Spleen (tissue), 7 donors: ENCODE measurements around the gene MICAL3.

Source experiments
- POLR2AphosphoS5 ChIP-seq, 3 donors: sonication (generic); formaldehyde crosslinking; IDR thresholded peaks; one replicate each; pipeline ENCODE4 v1.5.1; 2017; ENCODE audit warnings: antibody characterized with exemption in 3 of 3
- TF ChIP-seq, protein P1 (sequence below), 11 experiments: fragments of 200-600 bp in 7 of 11; fragments of 450-650 bp in 4 of 11; sonication (generic) in 4 of 11; IDR thresholded peaks in 8 of 11; conservative IDR thresholded peaks in 3 of 11; 1 replicate in 7 of 11; 2 replicates in 4 of 11; pipeline versions ENCODE4 v1.4.0 to v1.8.0; 2016 to 2021; ENCODE audit warnings: antibody characterized with exemption in 11 of 11, inconsistent platforms in 4 of 11, mild to moderate bottlenecking in 1 of 11
- donor health status: DM: no; HTN: no; CAD: no; lungs with moderate emphysema.
- donor health status: DM: no; HTN: no; CAD: no.
- donor health status: DM: no; HTN: no; CAD: no.

DNA sequence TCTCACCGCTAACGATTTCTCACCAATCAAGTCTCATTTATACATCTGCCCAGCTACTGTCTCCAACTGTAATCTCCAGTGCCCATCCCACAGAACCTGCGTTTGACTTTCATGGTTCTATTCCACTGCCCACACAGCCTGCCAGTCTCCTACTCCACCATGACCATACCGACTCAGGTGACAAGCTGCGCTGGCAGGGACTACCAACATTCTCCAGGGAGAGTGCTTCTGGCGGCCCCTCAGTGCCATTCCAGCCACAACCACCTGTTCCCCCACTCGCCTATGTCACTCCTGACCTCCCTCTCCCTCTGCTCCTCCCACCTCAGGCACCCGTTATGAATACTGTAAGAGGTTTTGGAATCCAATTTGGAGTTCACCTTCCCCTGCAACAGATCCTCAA is 141.6 kb downstream of the MICAL3 start:
- TF ChIP-seq, protein P1, sequence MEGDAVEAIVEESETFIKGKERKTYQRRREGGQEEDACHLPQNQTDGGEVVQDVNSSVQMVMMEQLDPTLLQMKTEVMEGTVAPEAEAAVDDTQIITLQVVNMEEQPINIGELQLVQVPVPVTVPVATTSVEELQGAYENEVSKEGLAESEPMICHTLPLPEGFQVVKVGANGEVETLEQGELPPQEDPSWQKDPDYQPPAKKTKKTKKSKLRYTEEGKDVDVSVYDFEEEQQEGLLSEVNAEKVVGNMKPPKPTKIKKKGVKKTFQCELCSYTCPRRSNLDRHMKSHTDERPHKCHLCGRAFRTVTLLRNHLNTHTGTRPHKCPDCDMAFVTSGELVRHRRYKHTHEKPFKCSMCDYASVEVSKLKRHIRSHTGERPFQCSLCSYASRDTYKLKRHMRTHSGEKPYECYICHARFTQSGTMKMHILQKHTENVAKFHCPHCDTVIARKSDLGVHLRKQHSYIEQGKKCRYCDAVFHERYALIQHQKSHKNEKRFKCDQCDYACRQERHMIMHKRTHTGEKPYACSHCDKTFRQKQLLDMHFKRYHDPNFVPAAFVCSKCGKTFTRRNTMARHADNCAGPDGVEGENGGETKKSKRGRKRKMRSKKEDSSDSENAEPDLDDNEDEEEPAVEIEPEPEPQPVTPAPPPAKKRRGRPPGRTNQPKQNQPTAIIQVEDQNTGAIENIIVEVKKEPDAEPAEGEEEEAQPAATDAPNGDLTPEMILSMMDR (IDR thresholded peaks at IDR 0.05 in 8 of 11, conservative IDR thresholded peaks at IDR 0.05 in 3 of 11), result no peak
- no peak for TF ChIP-seq POLR2AphosphoS5 (IDR thresholded peaks at IDR 0.05)
